PC-3 (cell line): Measurements from ENCODE around the gene ZBTB26.

Experiments used
- EZH2 ChIP-seq: fragments of 300-600 bp; sonication (generic); IDR thresholded peaks from one replicate; pipeline ENCODE4 v1.6.1; 2017; ENCODE audit warnings: antibody characterized with exemption, mild to moderate bottlenecking, low read length; ENCODE audit not compliant: unreplicated experiment
- TF ChIP-seq, protein P1 (sequence below): fragments of 300-600 bp; sonication (generic); conservative IDR thresholded peaks from 2 replicates; pipeline ENCODE4 v1.5.1; 2017; ENCODE audit warnings: antibody characterized with exemption, low read depth, mild to moderate bottlenecking, low read length

DNA sequence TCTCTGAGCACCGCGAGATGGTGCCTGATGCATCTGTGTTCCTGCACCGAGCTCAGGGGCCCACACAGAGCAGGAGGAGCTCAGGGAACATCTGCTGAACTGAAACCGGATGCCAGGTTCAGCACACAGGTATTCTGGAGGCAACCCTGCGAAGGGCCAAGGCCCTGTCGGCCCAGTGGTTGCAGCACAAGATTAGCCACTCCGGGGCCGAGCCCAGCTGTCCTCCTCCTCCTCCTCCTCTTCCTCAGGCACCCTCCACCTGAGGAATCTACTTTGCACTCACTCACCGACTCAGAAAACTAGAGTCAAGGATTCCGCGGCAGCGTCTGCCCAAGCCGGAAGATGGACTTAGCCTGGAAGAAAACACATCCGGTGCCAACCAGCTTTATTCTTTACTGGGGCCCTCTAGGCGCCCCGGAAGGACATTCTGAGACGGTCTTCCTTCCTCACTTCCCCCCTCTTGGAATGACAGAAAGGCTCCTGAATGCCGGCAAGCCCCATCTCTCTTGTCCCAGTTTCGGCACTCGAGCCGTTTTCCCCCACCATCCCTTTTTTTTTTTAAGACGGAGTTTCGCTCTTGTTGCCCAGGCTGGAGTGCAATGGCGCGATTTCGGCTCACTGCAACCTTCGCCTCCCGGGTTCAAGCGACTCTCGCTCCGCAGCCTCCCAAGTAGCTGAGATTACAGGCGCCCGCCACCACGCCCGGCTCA, 18.2 kb downstream of the ZBTB26 start, which contains the start of gene ZBTB6:
- TF ChIP-seq, protein P1, sequence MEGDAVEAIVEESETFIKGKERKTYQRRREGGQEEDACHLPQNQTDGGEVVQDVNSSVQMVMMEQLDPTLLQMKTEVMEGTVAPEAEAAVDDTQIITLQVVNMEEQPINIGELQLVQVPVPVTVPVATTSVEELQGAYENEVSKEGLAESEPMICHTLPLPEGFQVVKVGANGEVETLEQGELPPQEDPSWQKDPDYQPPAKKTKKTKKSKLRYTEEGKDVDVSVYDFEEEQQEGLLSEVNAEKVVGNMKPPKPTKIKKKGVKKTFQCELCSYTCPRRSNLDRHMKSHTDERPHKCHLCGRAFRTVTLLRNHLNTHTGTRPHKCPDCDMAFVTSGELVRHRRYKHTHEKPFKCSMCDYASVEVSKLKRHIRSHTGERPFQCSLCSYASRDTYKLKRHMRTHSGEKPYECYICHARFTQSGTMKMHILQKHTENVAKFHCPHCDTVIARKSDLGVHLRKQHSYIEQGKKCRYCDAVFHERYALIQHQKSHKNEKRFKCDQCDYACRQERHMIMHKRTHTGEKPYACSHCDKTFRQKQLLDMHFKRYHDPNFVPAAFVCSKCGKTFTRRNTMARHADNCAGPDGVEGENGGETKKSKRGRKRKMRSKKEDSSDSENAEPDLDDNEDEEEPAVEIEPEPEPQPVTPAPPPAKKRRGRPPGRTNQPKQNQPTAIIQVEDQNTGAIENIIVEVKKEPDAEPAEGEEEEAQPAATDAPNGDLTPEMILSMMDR = no peak
- no peak for TF ChIP-seq EZH2
